NCI-H187 treated with DMSO at 0.1 percent for 48 hours (cell line): Measurements from ENCODE around the gene CPNE1.

Experiments used
- DNase-seq: peaks from one replicate; lab custom pipeline; 2025; lab: John Stamatoyannopoulos, UW

CPNE1 gene

DNA sequence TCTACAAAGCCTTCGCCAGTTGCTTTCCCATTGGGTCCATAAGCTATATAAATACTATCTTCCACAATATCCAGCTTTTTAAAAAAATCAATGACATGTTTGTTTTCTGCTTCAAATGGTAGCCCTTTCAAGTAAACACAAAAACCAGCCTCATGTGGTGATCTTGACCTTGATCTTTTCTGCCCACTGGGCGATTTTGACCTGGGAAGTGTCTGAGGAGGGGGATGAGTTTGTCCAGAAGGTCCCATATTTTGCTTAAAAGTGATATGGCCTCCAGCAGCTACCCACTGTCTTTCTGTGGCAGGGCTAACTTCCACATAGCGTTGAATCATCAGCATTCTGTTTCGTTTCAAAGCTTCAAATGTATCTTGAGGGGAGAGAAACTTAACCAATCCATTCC lies 10.8 kb downstream of the CPNE1 start:
- DNase-seq = no peak

DNA sequence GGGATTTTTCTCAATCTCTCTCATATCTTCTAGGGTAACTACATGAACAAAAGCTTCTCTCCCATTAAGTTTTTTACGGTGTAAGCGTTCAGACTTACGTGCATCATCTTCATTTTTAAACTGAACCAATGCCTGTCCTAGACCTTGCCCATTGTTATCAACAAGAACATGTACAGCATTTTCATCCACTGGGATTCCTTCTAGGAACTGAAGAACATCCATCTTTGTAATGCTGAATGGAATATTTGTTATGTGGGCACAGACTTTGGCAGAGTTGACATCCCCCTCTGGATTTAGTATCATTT lies 11.3 kb downstream of the CPNE1 start:
- DNase-seq = no peak

DNA sequence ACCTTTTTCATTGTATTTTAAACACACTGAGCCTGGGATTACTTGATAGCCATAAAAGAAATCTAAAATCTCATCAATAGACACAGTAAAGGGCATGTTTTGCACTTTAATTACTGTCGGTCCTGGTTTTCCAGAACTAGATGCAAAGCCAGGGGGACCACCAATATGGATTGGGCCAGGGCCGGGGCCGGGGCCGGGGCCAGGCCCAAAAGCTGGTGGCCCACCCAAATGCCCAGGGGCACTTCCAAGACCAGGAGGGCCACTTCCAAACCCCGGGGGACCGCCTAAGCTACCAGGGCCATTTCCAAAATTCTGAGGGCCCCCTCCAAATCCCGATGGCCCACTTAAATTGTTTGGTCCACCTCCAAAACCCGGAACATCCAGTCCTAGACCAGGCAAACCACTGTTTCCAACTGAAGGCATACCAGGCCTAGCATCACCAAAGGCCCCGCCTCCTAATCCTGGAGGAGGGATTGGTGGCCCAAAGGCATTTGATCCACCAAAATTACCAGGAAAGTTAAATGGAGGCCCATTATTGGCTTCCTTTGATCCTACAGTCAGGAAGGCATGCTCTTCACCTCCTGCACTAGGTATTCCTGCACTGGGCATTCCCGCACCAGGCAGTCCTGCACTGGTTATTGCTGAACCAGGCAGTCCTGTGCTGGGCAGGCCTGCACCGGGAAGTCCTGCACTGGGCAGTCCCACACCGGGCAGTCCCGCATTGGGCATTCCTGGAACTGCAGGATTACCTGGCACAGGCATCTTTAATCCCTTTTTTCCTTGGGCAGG lies 11.9 kb downstream of the CPNE1 start:
- DNase-seq = no peak

DNA sequence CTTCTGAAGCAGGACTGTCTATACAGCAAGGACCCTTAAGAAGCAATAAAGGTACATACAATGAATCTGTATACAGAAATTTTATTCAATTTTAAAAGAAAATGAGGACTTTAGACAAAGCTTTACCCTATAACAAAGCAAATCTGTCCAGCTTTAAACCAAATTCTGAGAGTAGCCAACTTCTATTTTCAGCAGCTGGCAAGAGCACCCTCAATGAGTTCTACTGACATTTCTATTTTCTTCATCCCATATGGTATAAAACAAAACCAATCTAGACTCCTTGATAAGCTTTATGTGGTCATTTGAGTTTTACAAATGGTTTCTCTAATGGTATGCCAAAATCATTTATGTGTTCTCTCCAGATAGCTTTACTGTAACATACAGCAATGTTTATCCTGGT lies 12.7 kb downstream of the CPNE1 start:
- no peak for DNase-seq

DNA sequence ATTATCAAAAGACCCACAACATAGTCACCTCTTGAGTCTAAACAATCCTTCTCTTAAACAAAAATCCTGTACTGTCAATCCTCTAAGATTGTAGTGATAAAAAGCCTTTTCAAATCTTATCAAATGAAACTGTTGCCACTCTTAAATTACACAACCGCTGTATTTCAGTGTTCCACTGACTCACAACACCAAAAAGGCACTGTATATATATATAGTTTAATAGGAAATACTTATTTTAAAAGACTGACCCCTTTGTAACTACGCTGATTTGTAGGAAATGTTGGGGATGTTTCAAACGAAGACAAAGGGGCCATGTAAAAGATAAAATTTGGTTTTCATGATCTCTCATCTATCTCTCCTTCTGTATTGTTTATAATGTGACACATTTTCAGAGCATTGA lies 14.1 kb downstream of the CPNE1 start:
- no peak for DNase-seq

DNA sequence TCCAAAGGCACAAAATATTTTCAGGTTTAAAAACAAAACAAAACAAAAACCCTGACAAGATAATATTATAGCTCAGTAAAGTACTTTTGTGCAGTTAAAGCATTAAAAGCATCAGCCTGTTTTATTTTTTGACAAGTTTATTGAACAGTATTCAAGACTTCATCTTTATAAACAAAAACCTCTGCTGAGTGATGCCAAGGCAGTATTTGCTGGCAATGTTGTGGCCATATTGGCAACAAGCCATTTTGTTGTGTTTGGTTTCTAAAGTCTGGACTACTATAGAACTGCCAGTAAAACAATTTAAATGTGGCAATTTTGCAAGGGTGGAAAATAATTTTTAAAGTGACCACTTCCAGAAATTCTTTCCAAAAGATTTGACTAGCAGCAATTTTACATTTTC lies 15.9 kb downstream of the CPNE1 start:
- DNase-seq = no peak

DNA sequence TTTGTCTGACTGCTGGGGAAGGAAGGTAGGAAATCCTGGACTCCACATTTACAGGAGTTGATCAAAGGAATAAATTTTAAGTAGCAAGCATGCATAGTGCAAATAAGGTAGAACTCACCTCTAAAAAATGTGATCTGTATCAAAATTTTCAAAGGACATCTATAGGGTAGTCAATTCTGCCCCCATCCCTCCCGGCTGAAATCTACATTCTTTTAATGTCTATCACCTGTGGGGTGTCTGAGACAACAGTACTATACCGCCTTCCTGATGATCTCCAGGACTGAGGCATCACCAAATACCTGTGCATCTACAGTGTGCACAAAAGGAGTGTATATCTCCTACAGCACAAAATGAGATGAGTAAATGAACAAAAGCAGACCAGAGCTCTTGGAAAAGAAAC lies 19.9 kb downstream of the CPNE1 start:
- no peak for DNase-seq

DNA sequence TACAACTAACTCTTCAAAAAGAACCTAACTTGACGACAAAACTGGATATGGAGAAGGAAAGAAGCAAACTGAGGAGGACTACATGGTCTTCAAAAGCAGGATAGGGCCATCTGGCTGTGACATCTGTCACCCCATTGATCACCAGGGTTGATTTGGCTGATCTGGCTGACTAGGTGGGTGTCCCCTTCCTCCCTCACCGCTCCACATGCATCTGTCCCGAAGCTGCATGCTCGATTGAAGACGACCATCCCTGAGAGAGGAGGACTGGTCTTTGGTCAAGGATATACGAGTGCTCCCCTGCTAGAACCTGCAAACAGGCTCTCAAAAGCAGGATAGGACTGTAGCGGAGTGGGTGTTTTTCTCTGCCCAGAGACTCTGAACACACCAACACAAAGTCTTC lies 21.7 kb downstream of the CPNE1 start:
- no peak for DNase-seq

DNA sequence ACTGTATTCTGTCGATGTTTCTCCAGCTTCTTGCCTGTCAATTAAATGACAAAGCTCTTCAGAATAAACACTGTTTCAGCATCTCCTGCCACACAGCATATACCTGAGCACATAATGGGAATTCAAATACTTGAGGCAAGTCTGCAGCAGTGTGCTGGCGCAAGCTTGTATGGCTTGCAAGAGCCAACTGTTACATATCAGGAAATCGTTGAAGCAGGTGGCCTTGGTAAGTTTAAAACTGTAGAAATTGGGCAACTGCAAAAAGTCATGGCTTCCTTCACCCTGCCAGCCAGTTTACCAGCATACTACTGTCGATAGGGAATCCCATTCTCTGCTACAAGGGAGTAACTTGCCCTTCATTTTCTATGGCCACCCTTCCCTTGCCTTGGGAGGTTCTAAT lies 23.0 kb downstream of the CPNE1 start:
- no peak for DNase-seq

DNA sequence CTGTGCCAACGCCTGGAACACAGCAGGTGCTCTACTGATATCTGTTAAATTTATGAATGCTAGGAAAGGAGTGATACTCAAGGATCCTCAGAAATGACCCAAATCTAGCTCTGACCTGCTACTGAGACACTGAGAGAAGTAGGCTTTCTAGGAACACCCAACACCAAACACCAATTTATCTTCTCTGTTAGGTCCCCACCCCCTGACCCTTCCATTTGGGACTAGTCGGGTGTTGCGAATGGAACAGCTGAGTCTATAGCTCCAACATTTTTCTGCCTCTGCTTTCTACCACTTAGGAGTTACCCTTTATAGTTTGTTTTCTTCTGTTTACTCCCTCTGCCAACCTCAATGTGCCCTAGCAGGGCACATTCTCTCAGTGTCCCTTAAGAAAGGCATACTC lies 24.0 kb downstream of the CPNE1 start:
- no peak for DNase-seq

DNA sequence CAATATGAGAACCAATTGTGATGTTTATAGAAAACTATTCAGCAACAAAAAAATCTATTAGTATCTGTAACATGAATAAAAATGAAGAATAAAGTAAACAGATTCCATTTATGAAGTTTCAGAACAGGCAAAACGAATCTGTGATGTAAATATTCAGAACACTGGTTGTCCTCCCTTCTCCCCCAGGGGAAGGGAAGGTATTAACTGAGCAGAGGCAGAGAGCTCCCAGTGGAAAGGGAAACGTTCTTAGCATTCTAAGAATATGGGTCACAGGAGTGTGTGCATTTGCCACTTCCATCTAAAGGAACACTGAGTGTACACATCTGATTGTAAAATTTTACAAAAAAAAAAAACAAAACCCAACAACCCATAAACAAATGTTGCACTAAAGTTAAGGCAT lies 25.9 kb downstream of the CPNE1 start:
- no peak for DNase-seq

DNA sequence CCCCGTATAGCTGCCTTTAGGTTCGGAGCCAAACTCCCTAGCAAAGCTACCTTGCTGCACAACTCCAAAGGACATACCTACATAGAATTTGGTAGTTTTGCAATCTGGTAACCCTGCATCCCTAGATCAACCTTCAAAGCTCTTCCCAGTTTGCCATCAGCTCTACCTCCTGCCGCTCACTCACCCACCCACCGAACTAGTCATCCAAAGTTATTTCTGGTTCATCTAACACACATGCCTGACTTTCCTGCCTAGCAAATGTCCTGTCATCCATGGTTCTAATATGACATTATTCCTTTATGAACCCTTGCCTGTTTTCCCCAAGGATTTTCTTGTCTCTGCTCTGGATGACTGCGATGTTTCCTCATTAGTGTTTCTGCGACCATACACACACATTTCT lies 27.4 kb downstream of the CPNE1 start:
- no peak for DNase-seq

DNA sequence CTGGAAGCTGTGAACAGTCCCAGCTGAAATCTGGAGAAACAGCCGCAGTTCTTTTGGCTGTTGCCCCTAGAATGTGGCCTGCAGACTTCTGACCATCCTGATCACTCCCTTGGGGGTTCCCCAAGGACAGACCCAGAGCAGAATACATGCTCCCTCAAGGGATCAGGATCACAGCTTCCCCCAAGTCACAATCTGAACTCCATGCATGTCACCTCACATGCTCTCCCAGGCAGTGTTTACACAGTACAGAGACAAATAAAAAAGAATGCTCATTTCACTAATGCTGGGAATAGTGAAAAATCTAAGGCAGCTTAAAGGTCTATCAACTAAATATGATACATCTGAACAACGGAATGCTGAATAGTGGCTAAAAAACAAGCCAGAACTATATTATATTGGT lies 28.6 kb downstream of the CPNE1 start:
- DNase-seq = no peak

DNA sequence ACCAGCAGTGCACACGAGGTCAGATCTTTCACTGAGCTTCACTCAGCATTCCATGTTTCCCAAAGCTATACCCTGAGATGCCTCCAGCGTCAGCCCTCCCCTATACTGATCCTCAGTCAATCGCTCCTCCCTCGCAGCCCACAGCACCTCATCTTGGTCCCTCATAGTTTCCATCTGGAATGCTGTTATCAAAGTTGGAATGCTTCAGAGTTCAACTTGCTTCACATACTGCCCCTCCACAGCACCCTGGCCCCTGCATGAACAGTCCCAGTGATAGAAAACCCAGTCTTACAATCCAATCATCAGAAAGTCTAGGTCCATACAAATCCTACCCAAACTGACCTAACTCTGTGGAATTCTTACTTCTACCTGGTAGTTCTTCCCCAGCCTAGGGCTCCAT lies 29.0 kb downstream of the CPNE1 start:
- DNase-seq = no peak

DNA sequence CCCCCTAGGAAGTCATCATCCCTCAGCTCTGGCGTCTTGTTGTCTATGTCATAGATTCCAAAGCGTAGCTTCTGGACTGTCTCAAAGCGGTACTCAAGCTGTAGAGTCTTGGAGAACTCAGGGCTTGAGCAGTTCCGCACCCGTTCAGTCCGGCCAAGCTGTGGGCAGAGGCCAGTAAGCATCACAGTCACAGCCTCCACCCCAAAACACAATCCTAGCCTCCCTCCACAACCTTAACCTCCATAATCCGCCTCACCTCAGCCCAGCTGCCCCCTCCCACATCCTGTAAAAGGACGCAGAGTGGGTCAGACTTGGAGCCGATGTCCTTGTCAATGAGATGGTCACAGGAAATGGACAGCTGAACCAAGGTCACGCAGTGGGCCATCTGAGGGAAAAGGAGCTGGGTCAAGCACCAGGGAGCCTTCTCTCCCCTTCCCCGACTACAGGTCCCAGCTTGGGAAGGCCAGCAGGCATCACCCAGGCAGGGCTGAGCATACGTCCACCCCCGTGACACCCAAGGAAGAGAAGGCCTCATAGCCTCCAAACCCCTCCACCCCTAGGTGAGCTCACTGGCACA lies 32.1 kb downstream of the CPNE1 start:
- no peak for DNase-seq

DNA sequence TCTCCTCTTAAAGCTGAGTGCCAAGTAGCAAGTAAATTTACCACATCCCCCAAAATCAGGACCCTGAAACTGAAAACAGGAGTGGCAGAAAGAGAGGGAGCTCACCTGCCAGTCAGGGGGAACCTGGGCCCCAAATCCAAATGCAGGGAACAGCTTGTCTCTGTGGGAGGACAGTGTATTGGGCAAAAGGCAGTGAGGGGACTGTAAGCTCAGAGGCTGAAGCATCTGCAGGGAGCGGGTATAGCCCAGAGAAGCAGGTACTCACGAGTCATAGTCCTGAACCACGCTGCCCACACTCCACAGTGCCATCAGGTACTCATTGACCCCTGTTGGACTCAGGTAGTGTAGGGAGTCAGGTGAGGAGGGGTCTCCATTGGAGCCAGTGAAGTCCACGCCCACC lies 34.1 kb downstream of the CPNE1 start:
- no peak for DNase-seq

DNA sequence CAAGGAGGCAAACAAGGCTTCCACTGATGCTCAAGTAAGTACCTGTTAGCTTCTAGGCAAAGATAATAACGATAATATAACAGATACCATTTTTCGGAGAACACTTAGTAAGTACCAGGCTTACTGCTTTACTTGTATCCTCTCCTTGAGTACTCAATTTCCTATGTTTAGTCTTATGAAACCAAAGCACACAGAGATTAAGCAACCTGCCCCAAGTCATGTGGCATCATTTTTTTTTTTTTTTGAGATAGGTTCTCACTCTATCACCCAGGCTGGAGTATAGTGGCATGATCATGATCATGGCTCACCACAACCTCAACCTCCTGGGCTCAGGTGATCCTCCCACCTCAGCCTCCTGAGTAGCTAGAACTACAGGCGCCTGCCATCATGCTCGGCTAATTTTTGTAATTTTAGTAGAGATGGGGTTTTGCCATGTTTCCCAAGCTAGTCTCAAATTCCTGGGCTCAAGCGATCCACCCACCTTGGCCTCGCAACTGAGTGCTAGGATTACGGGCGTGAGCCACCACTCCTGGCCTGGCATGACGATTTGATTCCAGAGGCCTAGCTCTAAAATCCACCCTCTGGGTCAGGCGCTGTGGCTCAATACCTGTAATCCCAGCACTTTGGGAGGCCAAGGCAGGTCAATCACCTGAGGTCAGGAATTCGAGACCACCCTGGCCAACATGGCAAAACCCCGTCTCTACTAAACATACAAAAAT lies 35.1 kb downstream of the CPNE1 start:
- no peak for DNase-seq

DNA sequence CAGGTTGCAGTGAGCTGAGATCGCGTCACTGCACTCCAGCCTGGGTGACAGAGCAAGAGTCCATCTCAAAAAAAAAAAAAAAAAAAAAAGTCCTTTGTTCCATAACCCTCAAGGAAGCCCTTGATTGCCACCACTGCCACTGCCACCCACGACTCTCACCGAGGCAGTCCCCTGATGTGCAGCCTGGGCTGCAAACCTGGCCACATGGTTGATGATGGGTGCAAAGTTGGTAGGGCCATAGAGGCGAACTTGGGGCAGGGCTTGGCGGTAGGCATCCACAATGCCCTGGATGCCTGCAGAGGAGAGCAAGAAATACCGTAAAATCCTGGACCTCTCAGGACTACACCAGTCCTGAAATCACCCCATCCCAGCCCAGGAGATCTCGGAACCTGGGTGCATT lies 37.6 kb downstream of the CPNE1 start:
- no peak for DNase-seq

DNA sequence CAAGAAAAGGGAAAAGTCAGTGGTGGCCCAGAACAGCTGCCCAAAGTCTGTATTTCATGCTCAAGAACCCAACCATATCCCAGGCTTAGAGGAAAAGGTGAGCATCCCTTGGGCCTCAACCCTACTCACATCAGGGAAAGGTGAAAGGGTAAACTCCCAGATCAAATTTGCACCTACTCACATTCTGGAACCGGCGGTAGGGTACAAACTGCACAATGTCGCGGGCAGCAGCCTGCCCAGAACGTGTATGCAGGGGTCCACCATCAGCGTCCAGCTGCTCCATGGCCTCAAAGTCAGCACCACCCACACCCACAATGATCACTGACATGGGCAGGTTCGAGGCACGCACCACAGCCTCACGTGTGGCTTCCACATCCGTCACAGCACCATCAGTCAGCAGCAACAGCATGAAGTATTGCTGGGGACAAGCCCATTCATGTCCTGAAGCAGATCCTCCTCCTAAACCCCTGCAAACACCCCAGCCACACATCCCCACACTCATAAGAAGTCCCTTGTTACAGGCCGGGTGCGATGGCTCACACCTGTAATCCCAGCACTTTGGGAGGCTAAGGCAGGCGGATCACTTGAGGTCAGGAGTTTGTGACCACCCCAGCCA lies 38.2 kb downstream of the CPNE1 start:
- no peak for DNase-seq

DNA sequence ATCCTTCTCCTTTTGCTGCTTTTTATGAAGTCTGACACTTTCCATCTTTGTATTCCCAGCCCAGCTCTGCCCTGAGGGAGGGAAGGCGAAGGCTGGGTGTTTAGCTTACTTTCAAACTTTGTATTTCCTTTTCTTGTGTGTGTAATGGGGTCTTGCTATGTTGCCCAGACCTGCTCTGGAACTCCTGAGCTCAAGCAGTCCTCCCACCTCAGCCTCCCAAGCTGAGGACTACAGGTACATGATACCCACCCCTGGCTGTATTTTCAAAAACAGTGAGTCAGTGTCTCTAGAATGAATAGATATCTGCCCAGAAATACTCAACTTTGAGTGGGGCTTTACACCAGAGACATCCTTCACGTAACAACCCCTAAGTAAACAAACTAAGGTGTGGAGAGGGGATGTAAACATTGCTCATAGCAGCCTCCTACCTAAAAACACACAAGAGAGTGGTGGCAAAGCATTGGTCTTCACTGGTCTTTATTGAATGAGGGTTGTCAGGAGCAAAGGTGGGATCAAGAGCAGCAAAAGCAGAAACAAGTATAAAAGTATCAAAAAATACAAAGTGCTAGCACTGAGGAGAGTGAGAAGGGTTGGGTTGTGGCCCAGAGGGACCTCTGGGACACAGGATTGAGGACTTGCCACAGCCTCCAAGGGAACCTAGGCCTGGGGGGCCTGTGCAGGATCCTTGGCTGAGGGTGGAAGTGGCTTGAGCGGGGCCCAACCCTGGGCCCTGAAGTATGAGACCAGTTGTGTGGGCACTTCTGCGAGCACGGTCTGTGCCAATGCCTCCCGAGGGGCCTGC lies 38.9 kb downstream of the CPNE1 start:
- DNase-seq = no peak

DNA sequence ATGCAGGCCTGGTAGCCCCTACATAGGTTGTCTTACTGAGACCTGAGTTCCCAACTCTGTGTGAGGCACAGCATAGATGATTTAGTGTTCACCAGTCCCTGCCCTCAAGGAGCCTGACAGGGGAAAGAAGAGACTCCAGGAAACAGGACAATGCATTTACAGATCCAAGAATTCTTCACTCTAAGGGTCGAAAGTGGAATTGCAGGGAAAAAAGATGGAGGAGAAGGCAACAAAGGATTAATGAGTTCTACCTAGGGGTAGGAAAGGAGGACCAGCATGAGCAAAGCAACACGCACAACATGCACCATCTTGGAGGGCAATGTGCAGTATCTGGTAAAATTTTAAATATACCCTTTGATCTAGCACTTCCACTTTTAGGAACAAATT lies 43.1 kb downstream of the CPNE1 start:
- no peak for DNase-seq

DNA sequence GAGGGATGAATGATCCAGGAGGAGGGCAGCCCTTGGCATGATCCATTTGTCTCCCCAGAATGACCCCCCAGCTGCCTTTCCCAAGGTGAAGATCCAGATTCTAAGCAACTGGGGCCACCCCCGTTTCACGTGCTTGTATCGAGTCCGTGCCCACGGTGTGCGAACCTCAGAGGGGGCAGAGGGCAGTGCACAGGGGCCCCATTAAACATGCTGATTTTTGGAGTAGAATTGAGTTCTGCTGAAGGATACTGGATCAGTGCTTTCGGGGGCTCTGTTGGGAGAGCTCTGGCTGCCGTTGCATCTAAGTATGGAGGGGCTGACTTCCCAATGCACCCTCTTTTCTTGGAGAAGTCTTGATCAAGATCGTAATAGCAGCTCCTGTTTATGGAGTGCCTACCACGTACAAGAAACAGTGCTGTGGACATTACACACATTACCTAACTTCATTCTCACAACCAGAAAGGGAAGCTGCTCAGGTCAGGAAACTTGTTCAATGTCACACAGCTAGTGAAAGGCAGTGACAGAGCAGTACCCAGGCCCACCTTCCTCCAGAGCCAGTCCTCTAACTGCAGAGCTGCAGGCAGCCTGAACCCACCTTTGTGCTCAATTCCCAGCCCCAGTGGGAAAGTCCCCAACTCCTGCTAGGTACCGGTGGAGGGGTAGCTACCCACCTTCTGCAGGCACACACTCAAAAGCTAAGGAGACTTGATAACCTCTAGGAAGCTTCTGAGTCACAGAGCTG lies 43.7 kb downstream of the CPNE1 start:
- DNase-seq = no peak
